ENCODE results near the gene AKAP7.

Gene AKAP7

GRCh38 chr6:131206463-131207251 lies 71.4 kb downstream of the AKAP7 start:
- DNase-seq, result no peak

GRCh38 chr6:131208787-131209186 lies 73.5 kb downstream of the AKAP7 start:
- DNase-seq, result no peak

GRCh38 chr6:131210469-131210868 lies 75.2 kb downstream of the AKAP7 start:
- DNase-seq, result no peak

GRCh38 chr6:131212024-131212423 lies 76.8 kb downstream of the AKAP7 start:
- no peak for DNase-seq

- no peak for DNase-seq
Measured at GRCh38 chr6:131212913-131213312, 77.6 kb downstream of the AKAP7 start.

GRCh38 chr6:131213501-131213990 lies 78.3 kb downstream of the AKAP7 start:
- no peak for DNase-seq

- DNase-seq, result no peak
Measured at GRCh38 chr6:131215219-131215618, 80.0 kb downstream of the AKAP7 start.

- no peak for DNase-seq
Measured at GRCh38 chr6:131216246-131216645, 81.0 kb downstream of the AKAP7 start.

GRCh38 chr6:131222773-131223172 lies 87.5 kb downstream of the AKAP7 start:
- DNase-seq, result no peak

- DNase-seq, result no peak
Measured at GRCh38 chr6:131223416-131223815, 88.1 kb downstream of the AKAP7 start.

GRCh38 chr6:131225127-131225526 lies 89.9 kb downstream of the AKAP7 start:
- DNase-seq, result no peak

- no peak for DNase-seq
Measured at GRCh38 chr6:131225959-131226358, 90.7 kb downstream of the AKAP7 start.

- no peak for DNase-seq
Measured at GRCh38 chr6:131226459-131227157, 91.3 kb downstream of the AKAP7 start.

- no peak for DNase-seq
Measured at GRCh38 chr6:131227158-131227543, 91.9 kb downstream of the AKAP7 start.

- DNase-seq, result no peak
Measured at GRCh38 chr6:131231103-131231502, 95.8 kb downstream of the AKAP7 start.

GRCh38 chr6:131231891-131232290 lies 96.6 kb downstream of the AKAP7 start:
- DNase-seq, result no peak

GRCh38 chr6:131244942-131245341 lies 109.7 kb downstream of the AKAP7 start:
- no peak for DNase-seq

GRCh38 chr6:131250122-131250521 lies 114.9 kb downstream of the AKAP7 start:
- DNase-seq, result no peak

- DNase-seq, result no peak
Measured at GRCh38 chr6:131250936-131251335, 115.7 kb downstream of the AKAP7 start.

- no peak for DNase-seq
Measured at GRCh38 chr6:131251590-131252199, 116.4 kb downstream of the AKAP7 start.

GRCh38 chr6:131255434-131255833 lies 120.2 kb downstream of the AKAP7 start:
- DNase-seq, result no peak

GRCh38 chr6:131255911-131256310 lies 120.6 kb downstream of the AKAP7 start:
- DNase-seq, result no peak

GRCh38 chr6:131257104-131257503 lies 121.8 kb downstream of the AKAP7 start:
- DNase-seq, result no peak

Measured in NCI-H2227 treated with DMSO at 0.1 percent for 48 hours (cell line).